ENCODE measurements around the gene KCNAB1.

- TF ChIP-seq, protein P1, sequence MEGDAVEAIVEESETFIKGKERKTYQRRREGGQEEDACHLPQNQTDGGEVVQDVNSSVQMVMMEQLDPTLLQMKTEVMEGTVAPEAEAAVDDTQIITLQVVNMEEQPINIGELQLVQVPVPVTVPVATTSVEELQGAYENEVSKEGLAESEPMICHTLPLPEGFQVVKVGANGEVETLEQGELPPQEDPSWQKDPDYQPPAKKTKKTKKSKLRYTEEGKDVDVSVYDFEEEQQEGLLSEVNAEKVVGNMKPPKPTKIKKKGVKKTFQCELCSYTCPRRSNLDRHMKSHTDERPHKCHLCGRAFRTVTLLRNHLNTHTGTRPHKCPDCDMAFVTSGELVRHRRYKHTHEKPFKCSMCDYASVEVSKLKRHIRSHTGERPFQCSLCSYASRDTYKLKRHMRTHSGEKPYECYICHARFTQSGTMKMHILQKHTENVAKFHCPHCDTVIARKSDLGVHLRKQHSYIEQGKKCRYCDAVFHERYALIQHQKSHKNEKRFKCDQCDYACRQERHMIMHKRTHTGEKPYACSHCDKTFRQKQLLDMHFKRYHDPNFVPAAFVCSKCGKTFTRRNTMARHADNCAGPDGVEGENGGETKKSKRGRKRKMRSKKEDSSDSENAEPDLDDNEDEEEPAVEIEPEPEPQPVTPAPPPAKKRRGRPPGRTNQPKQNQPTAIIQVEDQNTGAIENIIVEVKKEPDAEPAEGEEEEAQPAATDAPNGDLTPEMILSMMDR (optimal IDR thresholded peaks at IDR 0.05 in 1 of 3, IDR thresholded peaks at IDR 0.05 in 1 of 3, conservative IDR thresholded peaks at IDR 0.05 in 1 of 3; ENCODE audit: extremely low read depth in 1 of 3, insufficient read depth in 2 of 3, low read length in 3 of 3), result no peak
- no peak for TF ChIP-seq EZH2 (IDR thresholded peaks at IDR 0.05; ENCODE audit: low read length)
Observed at GRCh38 chr3:156215751-156216150, 95.4 kb downstream of the KCNAB1 start.

Data from keratinocyte (primary cell).